Sigmoid colon (tissue), 7 donors: ENCODE data around the gene BCL7A. TPM values are rescaled to one million over a fixed set of nuclear protein-coding genes. Genes with fewer than 3 reads are reported as not detected.
A peak's percentile ranks its signal among the peaks of the same experiment; 100 is the strongest.

Experiments
- DNase-seq: peaks from one replicate; pipeline ENCODE4 v3.0.0-alpha.2; 2019
- H3K27ac ChIP-seq, 4 donors: fragments of 200-600 bp; sonication (generic); one replicate each; pipeline ENCODE4 v1.5.1; 2016 to 2019; ENCODE audit warnings: mild to moderate bottlenecking in 1 of 4
- H3K27me3 ChIP-seq, 3 donors: fragments of 200-600 bp; sonication (generic); one replicate each; pipeline ENCODE4 v1.5.1; 2019; ENCODE audit warnings: mild to moderate bottlenecking in 1 of 3
- H3K36me3 ChIP-seq, 4 donors: fragments of 200-600 bp; sonication (generic); one replicate each; pipeline ENCODE4 v1.5.1; 2016 to 2019
- H3K4me1 ChIP-seq, 4 donors: fragments of 200-600 bp; sonication (generic); one replicate each; pipeline ENCODE4 v1.5.1; 2017 to 2019
- H3K4me3 ChIP-seq, 4 donors: fragments of 200-600 bp; sonication (generic); one replicate each; pipeline ENCODE4 v1.5.1; 2017 to 2019; ENCODE audit warnings: mild to moderate bottlenecking in 2 of 4, moderate library complexity in 1 of 4
- H3K9me3 ChIP-seq, 4 donors: fragments of 200-600 bp in 3 of 4; sonication (generic) in 3 of 4; one replicate each; pipeline versions ENCODE4 v1.5.1 to v1.6.1; 2013 to 2019
- CTCF ChIP-seq, 4 experiments: fragments of 450-650 bp in 3 of 4; fragments of 200-600 bp in 1 of 4; IDR thresholded peaks; one replicate each; pipeline ENCODE4 v1.5.1; 2016 to 2019; ENCODE audit warnings: antibody characterized with exemption in 4 of 4, mild to moderate bottlenecking in 3 of 4, moderate library complexity in 2 of 4
- EP300 ChIP-seq, 4 donors: sonication (generic); formaldehyde crosslinking; IDR thresholded peaks; one replicate each; pipeline ENCODE4 v1.6.1; 2017; ENCODE audit warnings: antibody characterized with exemption in 4 of 4
- POLR2A ChIP-seq, 2 donors: fragments of 450-650 bp; IDR thresholded peaks; one replicate each; pipeline ENCODE4 v1.6.1; 2016; ENCODE audit warnings: antibody characterized with exemption in 2 of 2, mild to moderate bottlenecking in 2 of 2, moderate library complexity in 2 of 2
- POLR2AphosphoS5 ChIP-seq, 4 donors: sonication (generic); formaldehyde crosslinking; IDR thresholded peaks; one replicate each; pipeline ENCODE4 v1.6.1; 2017; ENCODE audit warnings: antibody characterized with exemption in 4 of 4
- WGBS, 2 donors: extraction: QIAGEN DNeasy Blood & Tissue Kit; methylation state at CpG; one replicate each; pipeline ENCODE4 v1.1.7; 2013; 5-methylcytosine and 5-hydroxymethylcytosine counted together
- intact Hi-C: fragments of 100-400 bp; cut with DNase I; formaldehyde crosslinking; loops from one replicate; pipeline ENCODE4 v1.15.1; 2023
- polyA plus RNA-seq, 3 donors: library from polyadenylated mRNA; stranded (reverse); fragments of 200-250 nt; gene quantifications; one replicate each; pipeline ENCODE4 v1.2.3, GENCODE V29; 2013
- total RNA-seq, 4 donors: library from RNA; depleted of rRNA; stranded (reverse); fragments of >200 nt; gene quantifications; one replicate each; pipeline ENCODE4 v1.1.0, GENCODE V29; 2016
- donor health status: healthy with polysubstance abuse.
- donor health status: Bipolar disorder and iron deficiency.
- donor health status: healthy.

BCL7A gene
- total RNA-seq (1 to 10 TPM; 6.2 to 6.9 (median 6.5) TPM), polyA plus RNA-seq (1 to 10 TPM; 1.2 to 7.4 (median 3.5) TPM)

- intact Hi-C loops, result loop anchor here (1.0 to 10.0 kb wide), 2 partner anchors 104 to 203 kb away; partner anchors contain the start of genes CFAP251 and DIABLO
- peaks cover 0 to 21% (median 16%) of the 10 kb centered on the region in 4 donors for H3K4me1 ChIP-seq
- peak; percentile 89 for DNase-seq
These were observed at the start of gene BCL7A for GRCh38 chr12:122021822-122022392. BCL7A (plus strand) TSS chr12:122021884; CDS start chr12:122022092, 208 bp downstream.

GRCh38 chr12:121974026-121974985, 47.4 kb upstream of the BCL7A start:
- Histone ChIP-seq H3K4me3 (no peak overlapping the region), H3K4me1 (no peaks in the 10 kb centered on the region), H3K27ac (no peak overlapping the region), H3K27me3 (no peaks in the 10 kb centered on the region), H3K9me3 (no peaks in the 10 kb centered on the region), H3K36me3 (no peaks in the 10 kb centered on the region)
- no peak for DNase-seq
- WGBS, 2 donors, result 81 to 84% methylated on average over 13 of the region's 13 CpGs
- TF ChIP-seq CTCF (IDR thresholded peaks at IDR 0.05), result no peak
- TF ChIP-seq POLR2A (IDR thresholded peaks at IDR 0.05), result no peak
- TF ChIP-seq EP300 (IDR thresholded peaks at IDR 0.05), result no peak
- no peak for TF ChIP-seq POLR2AphosphoS5 (IDR thresholded peaks at IDR 0.05)
- intact Hi-C loops, result no loop called here

More at GRCh38 chr12:122021822-122022392, at the start of gene BCL7A:
- Histone ChIP-seq H3K27ac (peak within 1 kb of the TSS; percentile 79 to 92 (median 87)), H3K9me3 (no peaks in the 10 kb centered on the region), H3K36me3 (no peaks in the 10 kb centered on the region), H3K4me3 (peak within 1 kb of the TSS; percentile 61 to 84 (median 74)), H3K27me3 (no peaks in the 10 kb centered on the region)
- WGBS, 2 donors, result 0% methylated on average over 83 of the region's 83 CpGs
- no peak for TF ChIP-seq EP300 (IDR thresholded peaks at IDR 0.05)
- peak in 3 of 4 donors; percentile 27 to 57 (median 45) for TF ChIP-seq POLR2AphosphoS5 (IDR thresholded peaks at IDR 0.05)
- peak in 1 of 2 donors; percentile 52 for TF ChIP-seq POLR2A (IDR thresholded peaks at IDR 0.05)

- H3K9me3 ChIP-seq, result no peaks in the 10 kb centered on the region
- no peaks in the 10 kb centered on the region for H3K4me1 ChIP-seq
- no peak for TF ChIP-seq EP300 (IDR thresholded peaks at IDR 0.05)
- TF ChIP-seq CTCF (IDR thresholded peaks at IDR 0.05), result no peak
- TF ChIP-seq POLR2A (IDR thresholded peaks at IDR 0.05), result no peak
- TF ChIP-seq POLR2AphosphoS5 (IDR thresholded peaks at IDR 0.05), result no peak
- intact Hi-C loops, result no loop called here
- DNase-seq, result no peak
- no peak overlapping the region for H3K27ac ChIP-seq
- H3K27me3 ChIP-seq, result no peaks in the 10 kb centered on the region
- WGBS, 2 donors, result 84 to 85% methylated on average over 6 of the region's 6 CpGs
- no peak overlapping the region for H3K4me3 ChIP-seq
- no peaks in the 10 kb centered on the region for H3K36me3 ChIP-seq
These were observed 46.7 kb upstream of the BCL7A start for GRCh38 chr12:121975021-121975420.

GRCh38 chr12:121976950-121977349, 44.7 kb upstream of the BCL7A start:
- intact Hi-C loops, result no loop called here
- Histone ChIP-seq H3K36me3 (no peaks in the 10 kb centered on the region), H3K27ac (no peak overlapping the region), H3K4me3 (no peak overlapping the region), H3K9me3 (no peaks in the 10 kb centered on the region), H3K27me3 (no peaks in the 10 kb centered on the region), H3K4me1 (no peaks in the 10 kb centered on the region)
- 57 to 86% methylated on average over 5 of the region's 5 CpGs for WGBS, 2 donors
- no peak for DNase-seq
- no peak for TF ChIP-seq EP300 (IDR thresholded peaks at IDR 0.05)
- no peak for TF ChIP-seq POLR2AphosphoS5 (IDR thresholded peaks at IDR 0.05)
- TF ChIP-seq POLR2A (IDR thresholded peaks at IDR 0.05), result no peak
- no peak for TF ChIP-seq CTCF (IDR thresholded peaks at IDR 0.05)
